Measurements from ENCODE around the gene VIM. TPM values are rescaled to one million over a fixed set of nuclear protein-coding genes. Genes with fewer than 3 reads are reported as not detected.

VIM gene
- polyA plus RNA-seq, 1 donor (not counting 4 experiments of a cell fraction or from before 2014, with no cell fraction given), result 495 TPM

GRCh38 chr10:17282311-17282710 lies 54.3 kb downstream of the VIM start:
- Histone ChIP-seq H3K9me1 (ENCODE audit: control insufficient read depth, extremely low read depth, insufficient read depth, low read length) (no peaks in the 10 kb centered on the region), H3K27ac (ENCODE audit: control insufficient read depth, insufficient read depth, low read length) (no peak overlapping the region), H3K79me2 (ENCODE audit: control insufficient read depth, insufficient read depth, low read length) (no peaks in the 10 kb centered on the region), H3K4me3 (ENCODE audit: control insufficient read depth in 2 of 3, extremely low read depth in 1 of 3, insufficient read depth in 2 of 3, low read depth in 1 of 3, low read length in 3 of 3) (no peak overlapping the region), H3K9ac (ENCODE audit: control insufficient read depth, extremely low read depth, insufficient read depth, low read length) (no peak overlapping the region), H3K9me3 (ENCODE audit: control insufficient read depth, low read depth, low read length) (peaks cover 5% of the 10 kb centered on the region), H4K20me1 (ENCODE audit: control insufficient read depth, extremely low read depth, insufficient read depth, low read length) (no peaks in the 10 kb centered on the region), H3K4me1 (ENCODE audit: control insufficient read depth, extremely low read depth, insufficient read depth, low read length) (no peaks in the 10 kb centered on the region), H2AFZ (ENCODE audit: control insufficient read depth, low read length) (no peak overlapping the region), H3K36me3 (ENCODE audit: control insufficient read depth in 2 of 2, extremely low read depth in 1 of 2, insufficient read depth in 2 of 2, low read length in 2 of 2) (no peaks in the 10 kb centered on the region), H3K27me3 (ENCODE audit: control insufficient read depth, extremely low read depth, insufficient read depth, low read length) (peaks cover 3% of the 10 kb centered on the region), H3K4me2 (ENCODE audit: control insufficient read depth, extremely low read depth, insufficient read depth, low read depth, low read length) (no peak overlapping the region)
- FAIRE-seq (no peak), DNase-seq (ENCODE audit: low read depth, low spot score) (no peak)
- TF ChIP-seq CTCF (optimal IDR thresholded peaks at IDR 0.05 in 1 of 3, IDR thresholded peaks at IDR 0.05 in 1 of 3, conservative IDR thresholded peaks at IDR 0.05 in 1 of 3; ENCODE audit: extremely low read depth in 1 of 3, insufficient read depth in 2 of 3, low read length in 3 of 3) (no peak), EZH2 (IDR thresholded peaks at IDR 0.05; ENCODE audit: low read length) (no peak)
- dilution Hi-C loops (cut with MboI; ENCODE audit: extremely low pct_ligation_motif_present, low sequenced_read_pairs), result no loop called here

GRCh38 chr10:17286562-17287550 lies 58.8 kb downstream of the VIM start:
- no peaks in the 10 kb centered on the region for H3K4me1 ChIP-seq (ENCODE audit: control insufficient read depth, extremely low read depth, insufficient read depth, low read length)
- no peak overlapping the region for H3K4me2 ChIP-seq (ENCODE audit: control insufficient read depth, extremely low read depth, insufficient read depth, low read depth, low read length)
- no peak overlapping the region for H3K27ac ChIP-seq (ENCODE audit: control insufficient read depth, insufficient read depth, low read length)
- FAIRE-seq (no peak), DNase-seq (ENCODE audit: low read depth, low spot score) (no peak)
- H3K9ac ChIP-seq (ENCODE audit: control insufficient read depth, extremely low read depth, insufficient read depth, low read length), result no peak overlapping the region
- no peaks in the 10 kb centered on the region for H3K36me3 ChIP-seq (ENCODE audit: control insufficient read depth in 2 of 2, extremely low read depth in 1 of 2, insufficient read depth in 2 of 2, low read length in 2 of 2)
- H3K9me1 ChIP-seq (ENCODE audit: control insufficient read depth, extremely low read depth, insufficient read depth, low read length), result no peaks in the 10 kb centered on the region
- TF ChIP-seq CTCF (optimal IDR thresholded peaks at IDR 0.05 in 1 of 3, IDR thresholded peaks at IDR 0.05 in 1 of 3, conservative IDR thresholded peaks at IDR 0.05 in 1 of 3; ENCODE audit: extremely low read depth in 1 of 3, insufficient read depth in 2 of 3, low read length in 3 of 3) (no peak), EZH2 (IDR thresholded peaks at IDR 0.05; ENCODE audit: low read length) (no peak)
- no peak overlapping the region for H3K4me3 ChIP-seq (ENCODE audit: control insufficient read depth in 2 of 3, extremely low read depth in 1 of 3, insufficient read depth in 2 of 3, low read depth in 1 of 3, low read length in 3 of 3)
- H2AFZ ChIP-seq (ENCODE audit: control insufficient read depth, low read length), result no peak overlapping the region
- no peaks in the 10 kb centered on the region for H4K20me1 ChIP-seq (ENCODE audit: control insufficient read depth, extremely low read depth, insufficient read depth, low read length)
- H3K27me3 ChIP-seq (ENCODE audit: control insufficient read depth, extremely low read depth, insufficient read depth, low read length), result peaks cover 9% of the 10 kb centered on the region
- H3K79me2 ChIP-seq (ENCODE audit: control insufficient read depth, insufficient read depth, low read length), result no peaks in the 10 kb centered on the region
- peaks cover 4% of the 10 kb centered on the region for H3K9me3 ChIP-seq (ENCODE audit: control insufficient read depth, low read depth, low read length)
- dilution Hi-C loops (cut with MboI; ENCODE audit: extremely low pct_ligation_motif_present, low sequenced_read_pairs), result no loop called here

Other genes starting within 250 kb of the VIM start
- gene CUBN, start 98.4 kb upstream of the VIM start, polyA plus RNA-seq, result 0.06 to 0.35 TPM (median 0.07 TPM) in 3 replicates
- gene TRDMT1, start 26.6 kb upstream of the VIM start, polyA plus RNA-seq, result 2.3 to 6.6 TPM (median 3.3 TPM) in 3 replicates
- gene ST8SIA6, start 226.4 kb downstream of the VIM start, polyA plus RNA-seq, result not detected in 3 replicates

All from keratinocyte (primary cell).